Measurements from ENCODE around the gene VPS33A.
A peak's percentile ranks its signal among the peaks of the same experiment; 100 is the strongest.
"Not testable (repeated sequence)": the region's sequence is repeated elsewhere in the genome, so short reads cannot be mapped to it uniquely, and the experiment has no call there.

The VPS33A gene

GRCh38 chr12:122266230-122266901, at the start of gene VPS33A:
Gene VPS33A (minus strand): TSS chr12:122266494. CDS start chr12:122266408, 86 bp downstream.
- peak; percentile 95 to 97 for DNase-seq

GRCh38 chr12:122312926-122313325, 46.6 kb upstream of the VPS33A start:
- no peak for DNase-seq

GRCh38 chr12:122311696-122312095, 45.4 kb upstream of the VPS33A start:
- no peak for DNase-seq

DNA sequence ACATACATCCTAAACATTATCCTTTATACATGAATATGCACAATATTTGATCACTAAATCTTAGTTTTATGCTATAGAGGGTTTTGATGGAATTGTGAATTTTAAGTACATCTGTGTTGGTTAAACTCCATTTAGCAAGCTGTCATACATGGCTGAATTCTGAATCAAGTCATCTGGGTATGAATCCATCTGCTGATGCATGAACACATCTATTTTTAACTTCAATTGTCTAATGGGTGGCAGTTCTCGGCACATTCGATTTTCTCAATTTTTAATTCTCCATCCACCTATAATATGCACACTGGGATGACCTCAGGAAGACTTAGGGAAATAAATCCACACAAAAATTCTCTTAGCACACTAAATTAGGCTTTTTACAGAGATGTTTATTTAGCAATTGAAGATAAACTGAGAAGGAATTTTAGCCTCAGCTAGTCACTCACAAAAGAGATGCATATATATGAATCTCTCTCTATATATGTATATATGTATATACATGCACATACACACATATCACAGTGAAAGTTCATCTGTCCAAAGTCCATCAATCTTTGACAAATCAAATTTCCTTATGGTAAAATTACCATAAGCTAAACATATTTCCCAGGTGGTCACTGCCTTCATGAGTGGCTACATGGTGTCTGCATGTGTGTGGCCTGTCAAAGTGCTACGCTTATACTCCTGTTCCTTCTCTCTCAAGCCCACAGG, 44.5 kb upstream of the VPS33A start:
- DNase-seq: no peak

GRCh38 chr12:122309564-122310121, 43.3 kb upstream of the VPS33A start:
- no peak for DNase-seq

DNA sequence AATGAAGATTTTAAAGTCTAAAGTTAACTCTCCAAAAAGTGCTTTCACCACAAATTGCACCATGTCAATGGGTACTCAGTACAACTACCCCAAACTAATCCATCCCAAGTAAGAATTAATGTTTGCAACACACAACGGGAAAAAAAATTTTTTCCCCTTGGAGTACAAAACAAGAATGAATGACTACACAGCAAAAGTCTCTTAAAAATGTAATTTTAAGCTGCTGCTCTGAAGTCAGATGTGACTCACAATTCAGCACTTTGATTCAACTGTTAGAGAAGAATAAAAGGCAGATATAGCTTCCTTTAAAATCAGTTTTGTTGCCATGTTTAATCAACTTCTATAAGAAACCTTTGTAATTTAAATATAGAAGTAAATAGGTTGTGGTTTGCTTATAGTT, 42.5 kb upstream of the VPS33A start:
- no peak for DNase-seq

- no peak for DNase-seq
These were observed 40.1 kb upstream of the VPS33A start for GRCh38 chr12:122306407-122306806.

DNA sequence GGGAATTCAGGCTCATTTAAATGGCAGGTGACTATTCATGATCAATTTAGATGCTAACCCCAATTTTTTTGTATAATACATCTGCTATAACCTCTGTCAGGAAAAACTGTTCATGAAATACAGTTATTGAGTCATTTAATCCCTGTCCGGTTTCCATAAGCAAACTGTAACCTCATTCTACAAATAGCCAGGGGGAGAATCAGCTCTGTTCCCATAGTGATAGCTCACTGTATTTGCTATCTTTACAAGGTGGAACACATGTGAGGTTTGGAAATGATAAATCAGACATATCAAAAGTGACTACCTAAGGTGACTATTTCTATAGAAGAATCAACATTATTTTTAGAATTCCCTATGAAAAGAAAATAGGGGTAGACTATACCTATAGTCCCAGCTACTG, 38.6 kb upstream of the VPS33A start:
- DNase-seq: no peak

DNA sequence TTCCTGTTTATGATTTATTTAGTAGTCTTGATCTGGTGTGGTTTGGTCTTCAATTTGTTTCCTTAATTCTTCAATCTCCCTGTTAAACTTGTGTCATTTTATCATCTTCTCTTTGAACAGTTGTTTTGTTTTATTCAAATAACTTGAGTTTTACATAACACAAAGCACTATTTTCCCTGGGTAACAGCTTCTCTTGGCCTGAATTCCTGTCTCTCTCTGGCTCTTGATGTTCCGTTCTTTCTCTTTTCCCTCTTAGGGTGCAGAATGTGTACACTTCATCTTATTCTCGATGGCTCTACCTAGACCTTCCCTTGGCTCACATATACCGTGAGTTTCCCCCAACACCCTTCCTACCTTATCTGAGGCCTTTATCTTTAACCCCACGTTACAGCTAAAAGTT, 36.8 kb upstream of the VPS33A start:
- no peak for DNase-seq

GRCh38 chr12:122298071-122298748, 31.9 kb upstream of the VPS33A start:
- DNase-seq: no peak

- no peak for DNase-seq
These were observed 31.2 kb upstream of the VPS33A start for GRCh38 chr12:122297494-122297893.

- DNase-seq: no peak
These were observed 29.6 kb upstream of the VPS33A start for GRCh38 chr12:122295877-122296276.

- no peak for DNase-seq
These were observed 26.8 kb upstream of the VPS33A start for GRCh38 chr12:122293081-122293480.

DNA sequence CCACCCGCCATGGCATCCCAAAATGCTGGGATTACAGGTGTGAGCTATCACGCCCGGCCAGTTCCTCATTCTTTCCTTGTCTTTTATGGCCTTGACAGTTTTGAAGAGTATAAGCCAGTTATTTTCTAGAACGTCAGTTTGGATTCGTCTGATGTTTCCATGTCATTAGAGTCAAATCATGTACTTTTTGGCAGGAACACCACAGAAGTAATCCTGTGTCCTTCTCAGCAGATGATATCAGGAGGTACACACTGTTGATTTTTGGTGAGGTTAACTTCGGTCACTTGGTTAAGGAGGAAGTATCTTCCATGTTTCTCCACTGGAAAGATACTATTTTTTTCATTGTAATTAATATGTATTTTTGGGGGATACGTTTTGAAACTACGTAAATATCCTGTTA, 25.1 kb upstream of the VPS33A start:
- DNase-seq: no peak

- DNase-seq: no peak
These were observed 17.4 kb upstream of the VPS33A start for GRCh38 chr12:122283680-122284079.

- DNase-seq: no peak
These were observed 15.8 kb upstream of the VPS33A start for GRCh38 chr12:122282061-122282460.

DNA sequence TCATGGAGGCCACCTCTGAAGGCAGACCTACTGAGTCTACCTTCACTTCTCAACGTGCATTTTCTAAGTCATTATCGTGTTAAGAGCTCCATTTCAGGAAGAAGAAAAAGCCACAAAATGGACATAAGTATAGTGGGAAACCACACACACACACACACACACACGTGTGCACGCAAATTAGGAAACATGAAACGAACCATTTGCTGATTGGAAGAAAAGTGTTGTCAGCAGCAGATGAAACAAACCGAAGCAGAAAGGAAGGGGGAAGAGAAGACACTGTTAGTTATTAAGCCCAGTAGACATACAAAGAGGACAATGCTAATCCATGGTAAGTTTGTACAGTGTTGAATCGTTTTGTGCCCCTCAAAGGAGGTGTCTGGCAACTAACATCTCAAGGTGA, 9.9 kb upstream of the VPS33A start:
- DNase-seq: no peak

- DNase-seq: no peak
These were observed 9.2 kb upstream of the VPS33A start for GRCh38 chr12:122275459-122275858.

DNA sequence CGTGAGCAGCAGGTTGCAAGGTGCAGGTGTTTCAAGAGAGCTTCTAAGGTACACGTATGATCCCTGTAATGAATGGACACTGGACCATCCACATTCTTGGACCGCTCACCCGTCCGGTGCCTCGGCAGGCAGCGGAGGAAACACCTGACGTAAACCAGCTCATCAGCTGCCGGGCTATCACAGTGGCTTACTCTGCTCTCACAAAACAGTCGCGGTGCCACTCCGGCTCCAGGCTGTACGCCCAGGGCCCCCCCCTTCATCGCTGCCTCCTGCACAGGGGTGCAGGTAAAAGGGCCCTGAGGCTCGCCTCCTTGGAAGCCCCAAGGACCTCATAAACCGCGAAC, 436 bp downstream of the VPS33A start:
- peak; percentile 21 to 25 for DNase-seq

- no peak for DNase-seq
These were observed 818 bp downstream of the VPS33A start for GRCh38 chr12:122265476-122265875.

- not testable (repeated sequence) for DNase-seq
These were observed 5.6 kb downstream of the VPS33A start for GRCh38 chr12:122260735-122261134.

DNA sequence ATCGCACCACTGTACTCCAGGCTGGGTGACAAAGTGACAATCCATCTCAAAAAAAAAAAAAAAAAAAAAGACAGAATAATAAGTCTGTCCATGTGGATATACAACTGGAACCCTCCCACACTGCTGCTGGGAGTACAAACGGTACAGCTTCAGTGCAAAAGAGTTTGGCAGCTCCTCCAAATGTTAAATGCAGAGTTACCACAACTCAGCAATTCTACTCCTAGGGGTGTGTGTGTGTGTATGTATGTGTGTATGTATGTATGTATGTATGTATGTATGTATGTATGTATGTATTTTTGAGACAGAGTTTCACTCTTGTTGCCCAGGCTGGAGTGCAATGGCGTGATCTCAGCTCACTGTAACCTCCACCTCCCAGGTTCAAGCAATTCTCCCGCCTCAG, 7.4 kb downstream of the VPS33A start:
- not testable (repeated sequence) for DNase-seq

DNA sequence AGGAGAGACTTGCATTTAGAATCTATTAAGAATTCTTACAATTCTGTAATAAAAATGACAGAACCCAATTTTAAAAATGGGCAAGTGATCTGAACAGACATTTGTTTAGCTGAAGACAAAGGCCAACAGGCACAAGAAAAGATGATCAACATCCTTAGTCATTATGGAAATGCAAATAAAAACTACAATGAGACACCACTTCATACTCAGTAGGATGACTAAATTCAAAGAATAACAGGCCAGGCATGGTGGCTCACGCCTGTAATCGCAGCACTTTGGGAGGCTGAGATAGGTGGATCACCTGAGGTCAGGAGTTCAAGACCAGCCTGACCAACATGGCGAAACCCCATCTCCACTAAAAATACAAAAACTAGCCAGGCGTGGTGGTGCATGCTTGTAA, 7.8 kb downstream of the VPS33A start:
- DNase-seq: not testable (repeated sequence)

DNA sequence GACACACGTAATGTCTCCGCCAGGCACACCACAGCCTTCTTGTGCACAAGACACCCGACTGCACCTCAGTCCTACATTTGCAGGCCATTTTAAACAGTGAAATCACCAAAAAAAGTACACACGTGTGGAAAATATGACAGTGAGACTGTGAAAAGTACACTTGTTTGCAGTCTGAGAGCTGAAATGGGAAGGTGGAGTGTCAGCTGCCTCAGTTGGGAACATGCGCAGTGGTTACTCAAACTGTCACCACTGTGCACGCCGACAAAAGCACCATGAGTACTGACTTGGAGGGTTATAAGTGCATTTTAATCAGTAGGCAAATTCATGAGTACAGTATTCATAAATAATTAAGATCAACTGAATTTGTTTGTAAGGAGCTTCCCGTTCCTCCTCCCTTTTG, 15.8 kb downstream of the VPS33A start:
- DNase-seq: no peak

Data from stimulated activated CD4-positive, alpha-beta T cell treated with anti-CD3 and anti-CD28 coated beads, Interleukin-2, amount 100 ng/mL, for 48 hours (primary cell).